ENCODE results near the gene ESX1.

DNA sequence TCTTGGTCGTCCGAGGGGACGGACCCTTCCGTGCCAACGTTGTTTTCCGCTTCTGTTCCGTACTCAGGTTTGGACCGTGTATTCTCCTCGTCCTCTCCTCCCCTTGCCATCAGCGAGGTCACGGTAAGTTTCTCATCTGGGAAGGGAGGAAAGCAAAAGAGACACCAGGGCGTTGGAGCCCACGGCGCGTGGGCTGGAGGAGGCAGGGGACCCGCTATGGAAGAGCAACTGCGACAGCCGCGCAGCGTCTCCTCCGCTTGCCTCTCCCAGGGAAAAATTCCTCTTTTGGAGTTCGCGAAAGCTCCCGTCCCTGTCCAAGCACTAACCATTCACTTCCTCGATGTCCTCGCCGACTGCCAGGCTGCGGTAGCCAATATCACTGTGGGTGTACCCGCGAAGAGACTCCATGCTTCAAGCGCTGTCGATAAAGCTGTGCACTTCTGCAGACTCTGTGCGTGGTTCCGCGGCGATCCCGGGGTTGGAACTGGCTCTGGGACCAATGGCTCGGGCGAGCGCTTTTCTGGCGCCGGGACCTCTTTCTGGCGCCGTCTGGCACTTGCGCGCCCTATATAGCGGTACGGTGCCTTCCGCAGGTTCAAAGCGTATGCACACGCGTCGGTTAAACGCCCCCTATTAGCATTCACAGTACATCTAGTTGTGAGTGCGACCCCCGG is at the start of gene ESX1:
- no peak for TF ChIP-seq POLR2A (IDR thresholded peaks at IDR 0.05; ENCODE audit: low read depth, low read length)
- no peak for TF ChIP-seq POLR2AphosphoS5 (IDR thresholded peaks at IDR 0.05; ENCODE audit: low read depth, low read length)
